Transverse colon (tissue), 4 donors: ENCODE data around the gene CEBPA. TPM values are rescaled to one million over a fixed set of nuclear protein-coding genes. Genes with fewer than 3 reads are reported as not detected.

ENCODE experiments used
- DNase-seq: peaks from one replicate; pipeline ENCODE4 v3.0.0-alpha.2; 2019
- H3K27ac ChIP-seq, 4 donors: fragments of 200-600 bp; sonication (generic); 2 replicates each; pipeline ENCODE4 v1.5.1; 2016 to 2018; ENCODE audit warnings: inconsistent platforms in 4 of 4
- H3K27me3 ChIP-seq: fragments of 200-600 bp; sonication (generic); 2 replicates; pipeline ENCODE4 v1.5.1; 2017; ENCODE audit warnings: inconsistent platforms
- H3K36me3 ChIP-seq, 4 donors: fragments of 200-600 bp; sonication (generic); 2 replicates each; pipeline ENCODE4 v1.5.1; 2017 to 2019; ENCODE audit warnings: inconsistent platforms in 4 of 4
- H3K4me1 ChIP-seq, 4 donors: fragments of 200-600 bp; sonication (generic); 2 replicates each; pipeline ENCODE4 v1.5.1; 2017 to 2020; ENCODE audit warnings: inconsistent platforms in 4 of 4
- H3K4me3 ChIP-seq, 4 donors: fragments of 200-600 bp; sonication (generic); 1 replicate in 1 of 4; 2 replicates in 3 of 4; pipeline versions ENCODE4 v1.5.1 to v1.6.1; 2017 to 2019; ENCODE audit warnings: inconsistent platforms in 4 of 4
- H3K9me3 ChIP-seq, 2 donors: fragments of 200-600 bp; sonication (generic); 2 replicates each; pipeline ENCODE4 v1.5.1; 2017 to 2019; ENCODE audit warnings: inconsistent platforms in 2 of 2
- EP300 ChIP-seq: sonication (generic); formaldehyde crosslinking; IDR thresholded peaks from one replicate; pipeline ENCODE4 v1.6.1; 2017; ENCODE audit warnings: antibody characterized with exemption, low read depth
- POLR2A ChIP-seq: fragments of 450-650 bp; IDR thresholded peaks from one replicate; pipeline ENCODE4 v1.6.1; 2016; ENCODE audit warnings: antibody characterized with exemption, mild to moderate bottlenecking, moderate library complexity
- POLR2AphosphoS5 ChIP-seq, 3 donors: sonication (generic); formaldehyde crosslinking; IDR thresholded peaks; one replicate each; pipeline ENCODE4 v1.6.1; 2016; ENCODE audit warnings: antibody characterized with exemption in 3 of 3
- WGBS, 2 donors: methylation state at CpG; one replicate each; pipeline ENCODE4 v1.1.5; 2018; ENCODE audit warnings: low coverage in 1 of 2; 5-methylcytosine and 5-hydroxymethylcytosine counted together
- in situ Hi-C, 4 donors: fragments of 200-750 bp; cut with MboI; loops; one replicate each; pipeline versions ENCODE4 v1.15.0 to v1.15.1; 2017; ENCODE audit warnings: low sequenced_read_pairs in 3 of 4, low pct_ligation_motif_present in 1 of 4, low pct_unique_long_range_greater_than_20kb in 1 of 4
- intact Hi-C: fragments of 100-400 bp; cut with DNase I; formaldehyde crosslinking; loops from one replicate; pipeline ENCODE4 v1.15.1; 2023; ENCODE audit warnings: low total_unique reads
- total RNA-seq, 4 donors: library from RNA; depleted of rRNA; stranded (reverse); fragments of >200 nt; gene quantifications; one replicate each; pipeline ENCODE4 v1.1.0, GENCODE V29; 2016
- TF ChIP-seq, protein P1 (sequence below), 5 experiments: fragments of 200-600 bp in 3 of 5; fragments of 450-650 bp in 2 of 5; sonication (generic) in 3 of 5; IDR thresholded peaks; 1 replicate in 2 of 5; 2 replicates in 3 of 5; pipeline ENCODE4 v1.5.1; 2016 to 2017; ENCODE audit warnings: antibody characterized with exemption in 5 of 5, inconsistent platforms in 3 of 5, mild to moderate bottlenecking in 2 of 5, moderate library complexity in 1 of 5

The CEBPA gene
- total RNA-seq, 4 donors from 2014 or later: 69.4 to 84.2 (median 77.3) TPM

DNA sequence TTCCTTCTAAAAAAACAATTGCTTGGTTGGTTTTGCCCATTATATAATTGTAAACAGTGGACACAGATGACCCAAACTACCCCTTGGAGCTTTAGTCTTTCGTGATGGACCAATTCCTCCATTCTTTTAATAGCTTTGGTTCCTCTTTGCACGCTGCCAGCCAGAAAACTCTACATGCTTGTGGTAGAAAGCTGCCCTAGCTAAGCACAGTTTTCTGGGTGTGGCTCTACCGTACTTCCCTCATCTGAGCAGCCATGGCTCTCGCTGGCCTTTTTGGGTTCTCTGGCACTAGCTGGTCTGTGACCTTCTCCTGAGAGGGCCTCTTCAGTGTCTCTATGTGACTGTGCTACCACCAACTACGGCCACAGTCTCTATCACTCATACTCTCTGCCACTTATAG lies 29.9 kb upstream of the CEBPA start:
- DNase-seq: no peak
- no peaks in the 10 kb centered on the region for H3K4me1 ChIP-seq
- intact Hi-C loops (no loop called here), in situ Hi-C loops (no loop called here)
- TF ChIP-seq POLR2AphosphoS5 (IDR thresholded peaks at IDR 0.05) (no peak), POLR2A (no peak), EP300 (no peak)
- TF ChIP-seq, protein P1, sequence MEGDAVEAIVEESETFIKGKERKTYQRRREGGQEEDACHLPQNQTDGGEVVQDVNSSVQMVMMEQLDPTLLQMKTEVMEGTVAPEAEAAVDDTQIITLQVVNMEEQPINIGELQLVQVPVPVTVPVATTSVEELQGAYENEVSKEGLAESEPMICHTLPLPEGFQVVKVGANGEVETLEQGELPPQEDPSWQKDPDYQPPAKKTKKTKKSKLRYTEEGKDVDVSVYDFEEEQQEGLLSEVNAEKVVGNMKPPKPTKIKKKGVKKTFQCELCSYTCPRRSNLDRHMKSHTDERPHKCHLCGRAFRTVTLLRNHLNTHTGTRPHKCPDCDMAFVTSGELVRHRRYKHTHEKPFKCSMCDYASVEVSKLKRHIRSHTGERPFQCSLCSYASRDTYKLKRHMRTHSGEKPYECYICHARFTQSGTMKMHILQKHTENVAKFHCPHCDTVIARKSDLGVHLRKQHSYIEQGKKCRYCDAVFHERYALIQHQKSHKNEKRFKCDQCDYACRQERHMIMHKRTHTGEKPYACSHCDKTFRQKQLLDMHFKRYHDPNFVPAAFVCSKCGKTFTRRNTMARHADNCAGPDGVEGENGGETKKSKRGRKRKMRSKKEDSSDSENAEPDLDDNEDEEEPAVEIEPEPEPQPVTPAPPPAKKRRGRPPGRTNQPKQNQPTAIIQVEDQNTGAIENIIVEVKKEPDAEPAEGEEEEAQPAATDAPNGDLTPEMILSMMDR (IDR thresholded peaks at IDR 0.05): no peak
- no peak overlapping the region for H3K4me3 ChIP-seq
- H3K36me3 ChIP-seq: no peaks in the 10 kb centered on the region
- H3K27ac ChIP-seq: no peak overlapping the region
- 68 to 100% methylated on average over 2 to 5 of the region's 5 CpGs for WGBS, 2 donors
- peaks cover 2% of the 10 kb centered on the region for H3K27me3 ChIP-seq
- no peaks in the 10 kb centered on the region for H3K9me3 ChIP-seq

DNA sequence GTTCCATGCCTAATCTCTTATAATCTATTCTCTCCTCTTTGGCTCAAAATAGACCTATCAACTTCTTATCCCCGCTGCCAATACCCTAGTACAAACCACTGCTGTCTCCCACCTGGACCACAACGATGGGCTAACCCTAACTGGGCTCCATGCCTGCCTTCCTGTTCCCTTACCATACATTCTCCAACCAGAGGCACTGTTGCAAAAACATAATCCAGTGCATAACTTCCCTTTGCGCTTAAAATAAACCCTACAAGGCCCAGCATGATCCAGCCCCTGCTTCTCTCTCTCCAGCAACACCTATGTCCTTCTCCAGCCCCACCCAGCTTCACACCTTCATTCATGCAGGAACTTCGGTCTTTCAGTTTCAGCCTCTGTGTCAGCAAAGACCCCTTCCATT lies 27.4 kb upstream of the CEBPA start:
- Histone ChIP-seq H3K9me3 (no peaks in the 10 kb centered on the region), H3K4me1 (peaks cover 0 to 7% (median 0%) of the 10 kb centered on the region in 4 donors), H3K36me3 (no peaks in the 10 kb centered on the region), H3K27me3 (peaks cover 2% of the 10 kb centered on the region), H3K4me3 (no peak overlapping the region), H3K27ac (no peak overlapping the region)
- TF ChIP-seq POLR2AphosphoS5 (IDR thresholded peaks at IDR 0.05): no peak
- TF ChIP-seq EP300: no peak
- TF ChIP-seq, protein P1 (IDR thresholded peaks at IDR 0.05): no peak
- TF ChIP-seq POLR2A: no peak
- intact Hi-C loops: no loop called here
- in situ Hi-C loops: no loop called here
- 72% methylated on average over 4 of the region's 4 CpGs; no CpG with 5 or more reads in 1 of the 2 donors for WGBS, 2 donors
- no peak for DNase-seq

DNA sequence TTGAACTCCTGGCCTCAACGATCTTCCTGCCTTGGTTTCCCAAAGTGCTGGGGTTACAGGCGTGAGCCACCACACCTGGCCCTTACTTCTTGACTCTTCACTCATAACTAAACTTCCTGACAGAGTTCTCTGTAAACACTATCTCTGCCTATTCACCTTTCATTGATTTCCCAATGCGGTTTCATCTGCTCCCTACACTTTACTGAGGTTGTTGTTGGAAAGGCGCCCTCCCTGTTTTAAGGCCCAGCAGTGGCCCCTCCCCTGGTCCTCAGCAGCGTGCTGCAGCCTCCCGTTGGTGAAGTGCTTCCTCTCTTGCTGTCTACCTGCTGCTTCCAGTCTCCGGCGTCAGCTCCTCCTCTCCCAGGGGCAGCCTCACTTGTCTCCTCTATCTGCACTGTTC lies 26.7 kb upstream of the CEBPA start:
- intact Hi-C loops: no loop called here
- WGBS, 2 donors: 76 to 94% methylated on average over 4 to 8 of the region's 8 CpGs
- H3K36me3 ChIP-seq: no peaks in the 10 kb centered on the region

DNA sequence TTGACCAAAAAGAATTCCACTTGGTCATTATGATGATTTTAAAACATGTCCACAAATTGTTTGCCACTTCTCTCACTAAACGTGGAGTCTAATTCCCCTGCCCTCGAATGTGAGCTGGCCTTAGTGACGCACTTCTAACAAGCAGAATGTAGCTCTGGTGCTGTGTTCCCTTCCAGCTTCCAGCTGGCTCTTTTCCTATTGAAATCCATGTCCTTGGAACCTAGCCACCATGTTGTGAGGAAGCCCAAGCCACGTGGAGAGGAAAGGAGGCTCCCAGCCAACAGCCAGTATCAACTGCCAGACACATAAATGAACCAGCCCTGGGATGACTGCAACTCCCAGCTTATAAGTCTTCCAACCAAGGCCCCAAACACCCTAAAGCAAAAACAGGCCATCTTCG lies 23.6 kb upstream of the CEBPA start:
- Histone ChIP-seq H3K4me3 (no peak overlapping the region), H3K27ac (peak overlapping the region in 1 of 4 donors; percentile 47), H3K36me3 (no peaks in the 10 kb centered on the region), H3K27me3 (peaks cover 2% of the 10 kb centered on the region), H3K9me3 (no peaks in the 10 kb centered on the region), H3K4me1 (peaks cover 0 to 17% (median 2%) of the 10 kb centered on the region in 4 donors)
- in situ Hi-C loops: no loop called here
- intact Hi-C loops: no loop called here
- WGBS, 2 donors: 72% methylated on average over 2 to 5 of the region's 5 CpGs
- peak; percentile 19 for DNase-seq
- TF ChIP-seq EP300: no peak
- TF ChIP-seq POLR2A: no peak
- TF ChIP-seq, protein P1 (IDR thresholded peaks at IDR 0.05): no peak
- TF ChIP-seq POLR2AphosphoS5 (IDR thresholded peaks at IDR 0.05): peak in 1 of 3 donors; percentile 28

More for the DNA sequence above, 26.7 kb upstream of the CEBPA start:
- in situ Hi-C loops: no loop called here
- H3K9me3 ChIP-seq: no peaks in the 10 kb centered on the region
- H3K27me3 ChIP-seq: peaks cover 2% of the 10 kb centered on the region
- no peak overlapping the region for H3K27ac ChIP-seq
- H3K4me3 ChIP-seq: no peak overlapping the region
- DNase-seq: no peak
- H3K4me1 ChIP-seq: peaks cover 0 to 13% (median 2%) of the 10 kb centered on the region in 4 donors
- TF ChIP-seq POLR2A: no peak
- TF ChIP-seq EP300: no peak
- no peak for TF ChIP-seq POLR2AphosphoS5 (IDR thresholded peaks at IDR 0.05)
- TF ChIP-seq, protein P1 (IDR thresholded peaks at IDR 0.05): no peak
